ENCODE results near the gene KIAA1217. TPM values are rescaled to one million over a fixed set of nuclear protein-coding genes. Genes with fewer than 3 reads are reported as not detected.

Gene KIAA1217
- total and polyA plus RNA-seq, 9 of the 15 experiments (the other 6 are each of a cell fraction or from before 2014, with no cell fraction given): 0.04 TPM; not detected in 8

DNA sequence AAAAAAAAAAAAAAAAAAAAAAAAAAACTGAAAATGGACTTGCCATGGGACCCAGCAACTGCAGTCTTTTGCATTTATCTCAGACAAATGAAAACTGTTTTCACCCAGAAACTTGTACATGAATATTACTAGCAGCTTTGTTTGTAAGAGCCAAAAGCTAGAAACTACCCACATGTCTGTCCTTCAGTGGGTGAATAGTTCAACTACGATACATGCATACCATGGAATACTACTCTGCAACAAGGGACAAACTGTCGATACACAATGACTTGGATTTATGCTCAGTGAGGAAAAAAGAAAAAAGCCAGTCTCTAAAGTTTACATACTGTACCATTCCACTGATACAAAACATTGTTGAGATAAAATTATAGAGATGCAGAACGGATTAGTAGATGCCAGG lies 195.6 kb downstream of the KIAA1217 start:
- in situ Hi-C loops (cut with MboI) (no loop called here), intact Hi-C loops (cut with micrococcal nuclease) (no loop called here)
- ATAC-seq: no peak
- Histone ChIP-seq H2AFZ (ENCODE audit: low read depth, low read length) (no peak overlapping the region), H3K9me3 (replicated peaks; ENCODE audit: control insufficient read depth, insufficient read depth, low read depth, low read length) (no peaks in the 10 kb centered on the region), H3K9me1 (ENCODE audit: control insufficient read depth, insufficient read depth, low read length) (no peaks in the 10 kb centered on the region), H3K79me2 (ENCODE audit: control insufficient read depth, insufficient read depth, low read length) (no peaks in the 10 kb centered on the region), H3K4me1 (replicated peaks in 1 of 2; ENCODE audit: control insufficient read depth in 2 of 2, insufficient read depth in 2 of 2, low read length in 2 of 2) (no peaks in the 10 kb centered on the region), H3K4me3 (no peak overlapping the region), H3K9ac (ENCODE audit: insufficient read depth in 1 of 2, low read depth in 2 of 2, low read length in 2 of 2) (no peak overlapping the region), H3K4me2 (ENCODE audit: insufficient read depth, low read length) (no peak overlapping the region), H3K27me3 (ENCODE audit: control insufficient read depth in 2 of 2, insufficient read depth in 2 of 2, low read length in 2 of 2) (no peaks in the 10 kb centered on the region), H3K27ac (ENCODE audit: extremely low read depth, low read depth, low read length) (no peak overlapping the region), H3K36me3 (ENCODE audit: control insufficient read depth, insufficient read depth, low read length) (no peaks in the 10 kb centered on the region), H4K20me1 (replicated peaks; ENCODE audit: control insufficient read depth, insufficient read depth, low read length) (no peaks in the 10 kb centered on the region)
- 4% methylated on average over 3 of the region's 3 CpGs for WGBS (ENCODE audit: insufficient coverage, low coverage, missing lambda C conversion rate)
- no peak for FAIRE-seq
- no peak for DNase-seq (ENCODE audit: extremely low read depth in 1 of 4, low spot score in 3 of 4)
- TF ChIP-seq ZNF699 (CRISPR knock-in tag; IDR thresholded peaks at IDR 0.05; ENCODE audit: insufficient replicate concordance): no peak
- TF ChIP-seq ZKSCAN8 (CRISPR knock-in tag; IDR thresholded peaks at IDR 0.05): no peak
- no peak for TF ChIP-seq SNIP1 (IDR thresholded peaks at IDR 0.05; ENCODE audit: low read depth)
- TF ChIP-seq HDAC1 (IDR thresholded peaks at IDR 0.05): no peak
- TF ChIP-seq NFIX (CRISPR knock-in tag; IDR thresholded peaks at IDR 0.05; ENCODE audit: low read depth): no peak
- TF ChIP-seq NFYB (IDR thresholded peaks at IDR 0.05; ENCODE audit: extremely low read depth, insufficient read length): no peak
- TF ChIP-seq PRPF4 (IDR thresholded peaks at IDR 0.05; ENCODE audit: insufficient read depth, low read depth, low read length, poor library complexity, severe bottlenecking): no peak
- CTCF ChIA-PET (ENCODE audit: low intra/inter-chr PET ratio): no interaction called here
- no TSS peak for BruUV-seq (replicated peaks)
- POLR2A ChIA-PET: no interaction called here

DNA sequence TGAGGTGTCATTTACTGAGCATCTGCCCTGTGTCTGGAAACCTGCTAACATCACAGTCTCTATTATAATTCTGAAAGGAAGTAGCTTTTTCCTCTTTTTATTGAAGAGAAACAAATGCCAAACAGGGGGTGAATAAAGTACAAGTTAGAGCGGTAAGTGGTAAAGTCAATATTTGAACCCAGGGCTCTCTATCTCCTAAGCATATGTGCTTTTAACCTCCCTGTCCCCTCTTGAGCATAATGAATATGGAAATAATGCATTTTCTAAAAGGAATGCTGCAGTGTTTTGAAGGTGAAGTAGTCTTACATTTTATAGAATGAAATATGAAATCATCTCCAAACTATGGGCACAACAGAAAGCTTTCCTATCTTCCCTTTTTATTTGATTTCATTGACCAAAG lies 196.7 kb downstream of the KIAA1217 start:
- no TSS peak for BruUV-seq (replicated peaks)
- in situ Hi-C loops (cut with MboI) (no loop called here), intact Hi-C loops (cut with micrococcal nuclease) (no loop called here)
- no peaks in the 10 kb centered on the region for H3K4me1 ChIP-seq (replicated peaks in 1 of 2; ENCODE audit: control insufficient read depth in 2 of 2, insufficient read depth in 2 of 2, low read length in 2 of 2)
- no peak overlapping the region for H3K4me2 ChIP-seq (ENCODE audit: insufficient read depth, low read length)
- no peaks in the 10 kb centered on the region for H3K79me2 ChIP-seq (ENCODE audit: control insufficient read depth, insufficient read depth, low read length)
- no peak overlapping the region for H2AFZ ChIP-seq (ENCODE audit: low read depth, low read length)
- no peaks in the 10 kb centered on the region for H4K20me1 ChIP-seq (replicated peaks; ENCODE audit: control insufficient read depth, insufficient read depth, low read length)
- CTCF ChIA-PET (ENCODE audit: low intra/inter-chr PET ratio): no interaction called here
- H3K9me3 ChIP-seq (replicated peaks; ENCODE audit: control insufficient read depth, insufficient read depth, low read depth, low read length): no peaks in the 10 kb centered on the region
- H3K27ac ChIP-seq (ENCODE audit: extremely low read depth, low read depth, low read length): no peak overlapping the region
- ATAC-seq: no peak
- DNase-seq (ENCODE audit: extremely low read depth in 1 of 4, low spot score in 3 of 4): no peak
- no peak overlapping the region for H3K9ac ChIP-seq (ENCODE audit: insufficient read depth in 1 of 2, low read depth in 2 of 2, low read length in 2 of 2)
- H3K9me1 ChIP-seq (ENCODE audit: control insufficient read depth, insufficient read depth, low read length): no peaks in the 10 kb centered on the region
- H3K36me3 ChIP-seq (ENCODE audit: control insufficient read depth, insufficient read depth, low read length): no peaks in the 10 kb centered on the region
- 5% methylated on average over 1 of the region's 1 CpG for WGBS (ENCODE audit: insufficient coverage, low coverage, missing lambda C conversion rate)
- POLR2A ChIA-PET: no interaction called here
- no peaks in the 10 kb centered on the region for H3K27me3 ChIP-seq (ENCODE audit: control insufficient read depth in 2 of 2, insufficient read depth in 2 of 2, low read length in 2 of 2)
- no peak overlapping the region for H3K4me3 ChIP-seq
- FAIRE-seq: no peak
- TF ChIP-seq YBX1 (IDR thresholded peaks at IDR 0.05) (no peak), STAG1 (CRISPR knock-in tag; IDR thresholded peaks at IDR 0.05; ENCODE audit: borderline replicate concordance) (no peak), KLF16 (IDR thresholded peaks at IDR 0.05) (no peak), ESRRB (CRISPR knock-in tag; IDR thresholded peaks at IDR 0.05; ENCODE audit: borderline replicate concordance) (no peak), MED1 (CRISPR knock-in tag; IDR thresholded peaks at IDR 0.05; ENCODE audit: borderline replicate concordance) (no peak), MAFG (tag; conservative IDR thresholded peaks at IDR 0.05) (no peak), KDM1A (IDR thresholded peaks at IDR 0.05) (no peak), ETV6 (IDR thresholded peaks at IDR 0.05; ENCODE audit: borderline replicate concordance in 1 of 2, low read depth in 2 of 2, low read length in 1 of 2) (no peak), ETV6 (CRISPR knock-in tag; IDR thresholded peaks at IDR 0.05; ENCODE audit: borderline replicate concordance) (no peak), FOXA1 (IDR thresholded peaks at IDR 0.05; ENCODE audit: borderline replicate concordance) (no peak), SNRNP70 (optimal IDR thresholded peaks at IDR 0.05; ENCODE audit: low read depth, low read length) (no peak)
- TF ChIP-seq, protein P1, sequence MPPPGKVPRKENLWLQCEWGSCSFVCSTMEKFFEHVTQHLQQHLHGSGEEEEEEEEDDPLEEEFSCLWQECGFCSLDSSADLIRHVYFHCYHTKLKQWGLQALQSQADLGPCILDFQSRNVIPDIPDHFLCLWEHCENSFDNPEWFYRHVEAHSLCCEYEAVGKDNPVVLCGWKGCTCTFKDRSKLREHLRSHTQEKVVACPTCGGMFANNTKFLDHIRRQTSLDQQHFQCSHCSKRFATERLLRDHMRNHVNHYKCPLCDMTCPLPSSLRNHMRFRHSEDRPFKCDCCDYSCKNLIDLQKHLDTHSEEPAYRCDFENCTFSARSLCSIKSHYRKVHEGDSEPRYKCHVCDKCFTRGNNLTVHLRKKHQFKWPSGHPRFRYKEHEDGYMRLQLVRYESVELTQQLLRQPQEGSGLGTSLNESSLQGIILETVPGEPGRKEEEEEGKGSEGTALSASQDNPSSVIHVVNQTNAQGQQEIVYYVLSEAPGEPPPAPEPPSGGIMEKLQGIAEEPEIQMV (tag; conservative IDR thresholded peaks at IDR 0.05; ENCODE audit: low read depth): no peak
